ENCODE data around the gene CUX1.

- TF ChIP-seq CTCF (IDR thresholded peaks at IDR 0.05): no peak
- TF ChIP-seq POLR2A (IDR thresholded peaks at IDR 0.05): no peak
Measured at GRCh38 chr7:102189756-102190155, 372.3 kb downstream of the CUX1 start.

Measured in uterus (tissue), 2 donors.